PFSK-1 (cell line): ENCODE results near the gene LARP4B.

Experiments used
- FOXP2 ChIP-seq: optimal IDR thresholded peaks from 2 replicates; pipeline ENCODE3; 2011; ENCODE audit warnings: borderline replicate concordance, control low read depth, inconsistent platforms; ENCODE audit not compliant: insufficient read depth; ENCODE audit errors: extremely low read length, extremely low read depth
- POLR2AphosphoS5 ChIP-seq: IDR thresholded peaks from 2 replicates; pipeline ENCODE4 v1.6.1; 2012; ENCODE audit warnings: low read depth, mild to moderate bottlenecking, control low read depth, low read length, moderate library complexity
- SIN3A ChIP-seq: IDR thresholded peaks from 2 replicates; pipeline ENCODE4 v1.6.1; 2012; ENCODE audit warnings: mild to moderate bottlenecking, low read length, moderate library complexity, borderline replicate concordance; ENCODE audit not compliant: insufficient read depth
- TAF1 ChIP-seq: IDR thresholded peaks from 2 replicates; pipeline ENCODE4 v1.6.1; 2012; ENCODE audit warnings: low read length, control low read depth, borderline replicate concordance; ENCODE audit not compliant: insufficient read depth
- TF ChIP-seq, protein P1 (sequence below), 2 experiments: IDR thresholded peaks; 2 replicates each; pipeline versions ENCODE4 v1.6.1 to v1.8.0; 2011 to 2012; ENCODE audit warnings: low read depth in 2 of 2, low read length in 2 of 2, control low read depth in 1 of 2, inconsistent platforms in 1 of 2, mild to moderate bottlenecking in 1 of 2, moderate library complexity in 1 of 2; ENCODE audit not compliant: insufficient read depth in 1 of 2

Gene LARP4B

DNA sequence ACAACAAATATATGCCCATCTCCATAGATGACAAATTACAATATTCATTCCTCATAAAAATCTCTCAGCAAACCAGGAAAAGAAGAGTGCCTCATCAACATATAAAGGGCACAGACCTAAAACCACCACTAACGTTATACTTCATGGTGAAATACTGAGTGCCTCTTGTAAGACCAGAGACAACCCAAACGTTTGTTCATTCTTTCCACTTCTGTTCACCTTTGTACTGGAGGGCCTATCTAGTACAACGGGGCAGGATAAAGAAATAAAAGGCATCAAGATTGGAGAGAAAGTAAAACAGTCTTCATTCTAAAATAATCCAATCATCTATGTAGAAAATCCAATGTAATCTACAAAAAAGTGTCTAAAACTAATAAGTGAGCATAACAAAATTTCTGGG, 79.1 kb downstream of the LARP4B start:
- TF ChIP-seq TAF1 (no peak), FOXP2 (no peak), SIN3A (no peak), POLR2AphosphoS5 (no peak)
- TF ChIP-seq, protein P1, sequence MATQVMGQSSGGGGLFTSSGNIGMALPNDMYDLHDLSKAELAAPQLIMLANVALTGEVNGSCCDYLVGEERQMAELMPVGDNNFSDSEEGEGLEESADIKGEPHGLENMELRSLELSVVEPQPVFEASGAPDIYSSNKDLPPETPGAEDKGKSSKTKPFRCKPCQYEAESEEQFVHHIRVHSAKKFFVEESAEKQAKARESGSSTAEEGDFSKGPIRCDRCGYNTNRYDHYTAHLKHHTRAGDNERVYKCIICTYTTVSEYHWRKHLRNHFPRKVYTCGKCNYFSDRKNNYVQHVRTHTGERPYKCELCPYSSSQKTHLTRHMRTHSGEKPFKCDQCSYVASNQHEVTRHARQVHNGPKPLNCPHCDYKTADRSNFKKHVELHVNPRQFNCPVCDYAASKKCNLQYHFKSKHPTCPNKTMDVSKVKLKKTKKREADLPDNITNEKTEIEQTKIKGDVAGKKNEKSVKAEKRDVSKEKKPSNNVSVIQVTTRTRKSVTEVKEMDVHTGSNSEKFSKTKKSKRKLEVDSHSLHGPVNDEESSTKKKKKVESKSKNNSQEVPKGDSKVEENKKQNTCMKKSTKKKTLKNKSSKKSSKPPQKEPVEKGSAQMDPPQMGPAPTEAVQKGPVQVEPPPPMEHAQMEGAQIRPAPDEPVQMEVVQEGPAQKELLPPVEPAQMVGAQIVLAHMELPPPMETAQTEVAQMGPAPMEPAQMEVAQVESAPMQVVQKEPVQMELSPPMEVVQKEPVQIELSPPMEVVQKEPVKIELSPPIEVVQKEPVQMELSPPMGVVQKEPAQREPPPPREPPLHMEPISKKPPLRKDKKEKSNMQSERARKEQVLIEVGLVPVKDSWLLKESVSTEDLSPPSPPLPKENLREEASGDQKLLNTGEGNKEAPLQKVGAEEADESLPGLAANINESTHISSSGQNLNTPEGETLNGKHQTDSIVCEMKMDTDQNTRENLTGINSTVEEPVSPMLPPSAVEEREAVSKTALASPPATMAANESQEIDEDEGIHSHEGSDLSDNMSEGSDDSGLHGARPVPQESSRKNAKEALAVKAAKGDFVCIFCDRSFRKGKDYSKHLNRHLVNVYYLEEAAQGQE (IDR thresholded peaks at IDR 0.05; ENCODE audit: insufficient read depth in 1 of 2, low read depth in 2 of 2, low read length in 2 of 2): no peak

DNA sequence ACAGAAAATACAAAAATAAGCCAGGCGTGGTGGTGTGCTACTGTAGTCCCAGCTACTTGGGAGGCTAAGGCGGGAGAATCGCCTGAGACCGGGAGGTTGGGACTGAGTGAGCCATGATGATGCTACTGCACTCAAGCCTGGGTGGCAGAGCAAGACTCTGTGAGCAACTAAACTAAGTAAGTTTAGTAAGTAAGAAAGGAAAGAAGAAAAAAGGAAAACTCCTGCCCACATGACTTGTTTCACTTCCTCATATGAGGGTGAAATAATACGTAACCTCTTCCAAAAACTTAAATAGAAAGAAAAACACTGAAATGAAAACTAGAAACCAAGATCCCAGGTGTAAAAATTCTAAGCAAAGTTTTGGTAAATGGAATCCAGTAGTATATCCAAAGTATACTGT, 79.6 kb downstream of the LARP4B start:
- TF ChIP-seq, protein P1 (IDR thresholded peaks at IDR 0.05; ENCODE audit: insufficient read depth in 1 of 2, low read depth in 2 of 2, low read length in 2 of 2): no peak
- TF ChIP-seq SIN3A (no peak), FOXP2 (no peak), POLR2AphosphoS5 (no peak), TAF1 (no peak)

DNA sequence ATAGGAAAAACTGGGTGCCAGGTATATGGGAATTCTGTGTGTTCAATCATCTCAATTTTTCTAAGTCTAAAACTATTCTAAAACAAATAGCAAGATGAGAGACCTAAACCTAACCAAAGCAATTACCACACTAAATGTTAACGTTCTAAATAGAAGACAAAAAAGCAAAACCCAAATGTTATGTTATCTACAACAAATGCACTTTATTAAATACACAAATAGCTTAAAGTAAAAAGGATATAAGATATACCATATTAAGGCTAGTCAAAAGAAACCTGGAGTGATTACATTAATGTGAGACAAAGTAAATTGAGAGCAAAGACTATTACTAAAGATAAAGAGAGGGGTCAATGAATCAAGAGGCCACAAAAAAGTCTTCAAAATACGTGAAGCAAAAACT, 81.4 kb downstream of the LARP4B start:
- TF ChIP-seq, protein P1 (IDR thresholded peaks at IDR 0.05; ENCODE audit: insufficient read depth in 1 of 2, low read depth in 2 of 2, low read length in 2 of 2): no peak
- TF ChIP-seq POLR2AphosphoS5 (no peak), SIN3A (no peak), FOXP2 (no peak), TAF1 (no peak)

DNA sequence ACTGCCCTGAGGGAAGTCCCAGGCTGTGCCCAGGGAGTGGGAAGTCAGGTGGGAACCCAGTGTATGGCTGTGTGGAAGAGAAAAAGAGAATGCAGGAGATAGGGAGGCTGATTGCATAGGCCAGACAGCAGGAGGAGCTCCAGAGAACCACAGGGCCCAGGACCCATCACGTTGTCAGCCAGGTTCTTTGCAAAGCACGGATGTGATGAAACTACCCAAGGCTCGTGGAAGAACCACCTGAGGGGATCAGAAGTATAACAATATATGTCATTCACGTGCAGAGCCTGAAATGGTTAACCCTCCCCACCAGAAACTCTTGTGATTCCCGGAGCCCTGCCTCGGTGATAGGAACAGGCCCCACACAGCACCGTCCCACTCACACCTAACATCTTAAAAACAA, 83.6 kb downstream of the LARP4B start:
- TF ChIP-seq POLR2AphosphoS5: no peak
- TF ChIP-seq SIN3A: no peak
- TF ChIP-seq FOXP2: no peak
- TF ChIP-seq, protein P1 (IDR thresholded peaks at IDR 0.05; ENCODE audit: insufficient read depth in 1 of 2, low read depth in 2 of 2, low read length in 2 of 2): no peak
- TF ChIP-seq TAF1: no peak

DNA sequence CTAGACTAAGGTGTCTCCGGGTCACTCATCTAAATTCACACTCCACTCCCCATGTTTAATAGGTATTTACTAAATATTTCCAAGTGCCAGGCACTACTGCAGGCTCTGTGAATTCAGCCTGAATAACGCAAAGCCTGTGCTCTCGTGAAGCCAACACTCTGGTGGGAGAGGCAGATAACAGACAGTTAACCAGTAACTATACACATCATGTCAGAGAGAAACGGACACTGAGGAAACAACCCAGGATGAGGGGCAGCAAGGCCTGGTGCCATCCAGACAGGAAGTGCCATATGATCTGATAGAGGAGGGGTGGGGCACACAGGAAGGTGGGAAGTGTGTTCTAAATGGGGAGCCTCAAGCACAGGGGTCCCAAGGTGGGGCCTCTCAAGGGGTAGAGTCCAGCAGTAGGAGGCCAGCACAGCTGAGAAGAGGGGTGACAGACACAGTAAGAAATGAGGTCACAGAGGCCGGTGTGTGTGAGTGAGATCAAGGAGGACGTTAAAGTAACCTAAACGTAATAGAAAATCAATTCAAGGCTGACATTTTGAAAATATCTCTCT, 85.3 kb downstream of the LARP4B start:
- TF ChIP-seq TAF1: no peak
- no peak for TF ChIP-seq SIN3A
- no peak for TF ChIP-seq POLR2AphosphoS5
- no peak for TF ChIP-seq FOXP2
- TF ChIP-seq, protein P1 (IDR thresholded peaks at IDR 0.05; ENCODE audit: insufficient read depth in 1 of 2, low read depth in 2 of 2, low read length in 2 of 2): no peak
